Activated CD4-positive, alpha-beta T cell treated with anti-CD3 and anti-CD28 coated beads, Interleukin-2, amount 50 U/mL, for 48 hours (primary cell): ENCODE data around the gene APOB.

ENCODE experiments used
- DNase-seq, 2 experiments: peaks; one replicate each; pipeline ENCODE4 v3.0.0-alpha.2; 2020

Gene APOB

GRCh38 chr2:20972110-20972509 is 71.8 kb downstream of the APOB start:
- no peak for DNase-seq

GRCh38 chr2:20970068-20970467 is 73.8 kb downstream of the APOB start:
- DNase-seq, result no peak

- DNase-seq, result no peak
Observed at GRCh38 chr2:20966061-20966595, 77.7 kb downstream of the APOB start.

- no peak for DNase-seq
Observed at GRCh38 chr2:20965221-20965620, 78.7 kb downstream of the APOB start.

- no peak for DNase-seq
Observed at GRCh38 chr2:20963867-20964266, 80.0 kb downstream of the APOB start.

- DNase-seq, result peak; percentile 79 to 82
Observed at GRCh38 chr2:20962939-20963557, 80.8 kb downstream of the APOB start.

GRCh38 chr2:20961858-20962257 is 82.0 kb downstream of the APOB start:
- DNase-seq, result no peak

- DNase-seq, result no peak
Observed at GRCh38 chr2:20960003-20960402, 83.9 kb downstream of the APOB start.

- DNase-seq, result no peak
Observed at GRCh38 chr2:20959252-20959651, 84.6 kb downstream of the APOB start.

- DNase-seq, result no peak
Observed at GRCh38 chr2:20957788-20958525, 85.9 kb downstream of the APOB start.

GRCh38 chr2:20955277-20956026 is 88.4 kb downstream of the APOB start:
- DNase-seq, result no peak

- DNase-seq, result no peak
Observed at GRCh38 chr2:20953146-20953824, 90.6 kb downstream of the APOB start.
